CD4-positive, alpha-beta T cell treated with Interleukin-2 at 100 ng/mL for 4 hours (primary cell): Measurements from ENCODE around the gene USP47.
A peak's percentile ranks its signal among the peaks of the same experiment; 100 is the strongest.

Source experiments
- DNase-seq: peaks from one replicate; pipeline ENCODE4 v3.0.0-alpha.2; 2020; ENCODE audit warnings: low spot score

USP47 gene

GRCh38 chr11:11937433-11937832, 95.7 kb downstream of the USP47 start:
- DNase-seq = no peak

GRCh38 chr11:11937957-11938356, 96.2 kb downstream of the USP47 start:
- DNase-seq = no peak

- no peak for DNase-seq
These were observed 98.8 kb downstream of the USP47 start for GRCh38 chr11:11940551-11940950.

DNA sequence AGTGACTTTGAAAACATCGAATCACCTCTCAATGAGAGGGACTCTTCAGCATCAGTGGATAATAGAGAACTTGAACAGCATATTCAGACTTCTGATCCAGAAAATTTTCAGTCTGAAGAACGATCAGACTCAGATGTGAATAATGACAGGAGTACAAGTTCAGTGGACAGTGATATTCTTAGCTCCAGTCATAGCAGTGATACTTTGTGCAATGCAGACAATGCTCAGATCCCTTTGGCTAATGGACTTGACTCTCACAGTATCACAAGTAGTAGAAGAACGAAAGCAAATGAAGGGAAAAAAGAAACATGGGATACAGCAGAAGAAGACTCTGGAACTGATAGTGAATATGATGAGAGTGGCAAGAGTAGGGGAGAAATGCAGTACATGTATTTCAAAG, 100.9 kb downstream of the USP47 start:
- no peak for DNase-seq

- no peak for DNase-seq
These were observed 102.7 kb downstream of the USP47 start for GRCh38 chr11:11944444-11944843.

DNA sequence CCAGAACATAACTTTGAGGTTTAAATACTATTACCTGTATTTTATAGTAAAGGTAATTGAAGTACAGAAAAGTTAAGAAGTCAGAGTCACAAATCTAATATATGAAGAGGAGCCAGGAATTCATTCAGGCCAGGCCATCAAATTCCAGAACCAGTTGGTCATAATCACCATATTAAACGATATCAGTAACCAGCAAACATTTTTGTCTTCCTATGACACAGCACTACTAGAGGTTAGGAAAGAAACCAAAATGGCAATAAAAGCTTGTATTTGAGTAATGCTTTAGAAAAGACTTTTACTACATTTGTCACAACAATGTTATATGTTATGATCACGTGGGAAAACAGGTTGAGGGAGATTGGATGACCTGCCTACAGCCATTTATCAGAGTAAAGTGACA, 104.4 kb downstream of the USP47 start:
- no peak for DNase-seq

DNA sequence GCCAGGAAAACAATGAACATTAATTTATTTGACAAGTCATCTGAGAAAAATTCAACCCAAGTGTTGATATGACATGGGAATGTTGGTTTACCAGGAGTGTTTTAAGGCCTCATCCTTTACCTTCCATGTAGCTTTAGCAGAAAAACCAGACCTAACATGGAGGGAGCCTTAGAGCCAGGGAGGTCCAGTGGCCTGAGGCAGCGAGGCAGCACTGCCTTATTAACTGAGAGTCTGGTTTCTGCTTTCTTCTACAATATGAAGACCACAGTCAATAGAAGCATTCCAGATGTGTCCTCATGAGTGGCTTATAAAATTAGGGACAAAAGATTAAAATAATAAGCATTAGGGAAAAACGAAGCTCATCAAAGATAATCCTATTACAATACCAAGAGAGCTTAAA, 105.1 kb downstream of the USP47 start:
- no peak for DNase-seq

DNA sequence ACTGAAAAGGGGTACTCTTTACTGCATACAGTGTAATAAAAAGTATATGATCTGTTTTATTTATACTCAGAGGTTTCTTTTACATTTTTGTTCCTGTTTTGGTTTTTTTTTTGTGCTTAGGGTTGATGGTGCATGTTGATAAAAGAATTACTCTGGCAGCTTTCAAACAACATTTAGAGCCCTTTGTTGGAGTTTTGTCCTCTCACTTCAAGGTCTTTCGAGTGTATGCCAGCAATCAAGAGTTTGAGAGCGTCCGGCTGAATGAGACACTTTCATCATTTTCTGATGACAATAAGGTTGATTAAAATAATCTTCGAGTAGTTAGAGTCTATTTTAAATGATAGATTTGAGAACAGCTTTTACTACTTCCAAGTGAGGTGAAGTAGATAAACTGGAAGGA, 106.1 kb downstream of the USP47 start:
- DNase-seq = no peak

GRCh38 chr11:11948242-11948947, 106.6 kb downstream of the USP47 start:
- DNase-seq = no peak

GRCh38 chr11:11949482-11949881, 107.7 kb downstream of the USP47 start:
- DNase-seq = no peak

GRCh38 chr11:11952036-11952435, 110.3 kb downstream of the USP47 start:
- DNase-seq = no peak

DNA sequence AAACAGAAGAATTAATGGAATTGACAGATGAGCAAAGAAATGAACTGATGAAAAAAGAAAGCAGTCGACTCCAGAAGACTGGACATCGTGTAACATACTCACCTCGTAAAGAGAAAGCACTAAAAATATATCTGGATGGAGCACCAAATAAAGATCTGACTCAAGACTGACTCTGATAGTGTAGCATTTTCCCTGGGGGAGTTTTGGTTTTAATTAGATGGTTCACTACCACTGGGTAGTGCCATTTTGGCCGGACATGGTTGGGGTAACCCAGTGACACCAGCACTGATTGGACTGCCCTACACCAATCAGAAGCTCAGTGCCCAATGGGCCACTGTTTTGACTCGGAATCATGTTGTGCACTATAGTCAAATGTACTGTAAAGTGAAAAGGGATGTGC, 114.2 kb downstream of the USP47 start:
- DNase-seq = no peak

- no peak for DNase-seq
These were observed 116.8 kb downstream of the USP47 start for GRCh38 chr11:11958403-11959231.

DNA sequence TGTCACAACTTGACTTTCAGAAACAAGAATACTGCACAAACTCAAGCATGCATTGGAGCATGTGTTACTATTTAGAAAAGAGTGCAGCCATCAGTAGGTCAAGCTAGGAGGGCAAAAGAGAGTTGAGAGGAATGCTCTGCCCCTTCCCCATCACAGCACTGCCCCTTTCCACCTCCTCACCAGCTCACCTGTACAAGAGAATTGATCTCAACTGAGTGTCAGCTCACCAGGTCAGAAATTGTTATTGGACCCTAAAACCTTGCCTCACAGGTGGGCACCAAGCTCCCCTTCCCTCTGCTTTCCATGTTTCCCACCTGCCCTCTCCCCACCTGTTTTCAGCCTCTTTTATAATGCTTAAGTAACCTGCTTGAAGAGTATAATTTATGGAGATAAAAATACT, 117.8 kb downstream of the USP47 start:
- no peak for DNase-seq

GRCh38 chr11:11960687-11961086, 118.9 kb downstream of the USP47 start:
- DNase-seq = peak; percentile 30

- DNase-seq = no peak
These were observed 119.7 kb downstream of the USP47 start for GRCh38 chr11:11961399-11962028.

GRCh38 chr11:11963067-11963466, 121.3 kb downstream of the USP47 start:
- DNase-seq = no peak

DNA sequence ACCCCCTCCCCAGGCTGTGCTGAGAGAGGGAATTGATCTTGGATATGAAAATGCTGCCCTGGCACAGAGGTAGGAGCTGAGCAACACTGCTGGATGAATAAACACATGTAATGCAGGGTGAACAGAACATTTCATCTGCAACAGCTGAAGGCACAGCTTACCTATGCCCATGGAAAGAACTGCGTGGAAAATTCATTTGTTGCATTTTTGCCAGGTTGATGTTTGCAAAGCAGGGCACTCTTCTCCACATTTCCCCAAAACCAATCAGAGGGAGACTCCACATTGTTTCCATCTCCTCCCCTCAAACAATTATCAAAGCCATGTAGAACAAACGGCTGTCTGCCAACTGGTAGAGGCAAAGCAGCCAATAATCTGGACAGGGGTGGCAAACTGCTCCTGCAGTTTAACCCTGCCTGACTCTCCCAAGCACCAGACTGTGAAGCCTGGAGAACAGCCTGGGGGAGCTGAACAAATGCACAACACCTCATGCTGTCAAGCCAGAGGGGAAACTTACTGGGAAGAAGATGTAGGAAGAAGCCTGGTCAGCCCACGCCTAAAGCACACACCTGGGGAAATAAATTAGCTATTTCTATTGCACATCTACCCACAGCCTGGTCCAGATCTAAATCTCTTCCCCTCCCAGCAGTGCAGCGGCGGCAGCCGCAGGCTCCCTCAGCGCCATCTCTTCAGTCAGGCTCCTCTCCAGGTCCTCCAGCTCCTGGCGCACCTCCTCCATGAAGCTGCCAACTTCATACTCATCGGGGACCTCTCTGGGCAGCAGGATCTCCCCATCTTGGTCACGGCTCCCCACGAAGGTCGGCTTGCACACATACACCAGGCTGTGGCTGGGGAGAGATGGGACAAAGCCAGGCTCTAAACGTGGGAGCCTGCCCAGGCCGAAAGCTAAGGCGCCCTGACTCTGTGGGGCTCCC, 122.3 kb downstream of the USP47 start:
- DNase-seq = no peak

DNA sequence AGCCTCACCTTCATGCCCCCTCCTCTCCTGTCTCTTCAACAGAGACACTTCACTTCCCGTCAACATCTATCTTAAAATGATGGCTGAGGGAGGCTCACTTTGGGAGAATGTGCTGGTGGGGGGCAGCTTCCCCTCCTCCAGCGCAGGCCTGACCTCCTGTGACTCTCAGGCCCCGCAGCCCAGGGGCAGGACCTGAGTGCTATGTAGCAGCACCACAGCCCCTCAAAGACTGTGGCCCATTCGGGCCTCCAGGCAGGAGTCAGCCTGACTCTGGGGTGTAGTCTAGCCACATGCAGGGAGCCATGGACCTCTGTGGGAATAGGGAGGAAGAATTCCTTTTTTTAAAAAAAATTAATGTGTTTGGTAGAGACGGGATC, 123.0 kb downstream of the USP47 start:
- DNase-seq = no peak

GRCh38 chr11:11965192-11965591, 123.4 kb downstream of the USP47 start:
- no peak for DNase-seq

GRCh38 chr11:11965656-11966353, 124.0 kb downstream of the USP47 start:
- no peak for DNase-seq
